ENCODE results near the gene SNAP29.

DNA sequence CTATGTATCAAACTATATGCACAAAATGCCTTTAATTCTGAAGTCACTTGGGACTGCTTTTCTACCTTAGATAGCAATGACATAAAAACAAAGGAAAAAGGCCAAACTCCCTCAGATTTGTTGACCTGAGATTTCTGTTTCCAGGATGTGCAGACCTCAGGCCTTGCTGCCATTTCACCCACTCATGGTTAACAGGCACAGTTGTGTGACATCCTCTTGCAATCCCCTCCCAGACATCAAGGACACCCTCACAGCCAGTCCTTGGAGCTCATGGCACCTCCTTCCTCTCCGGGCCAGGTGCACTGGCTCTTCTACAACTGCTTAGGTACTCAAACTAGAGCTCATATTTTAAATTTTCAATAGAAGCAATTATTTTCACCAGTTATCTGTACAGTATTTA lies 47.6 kb upstream of the SNAP29 start:
- no peak for TF ChIP-seq EZH2 (IDR thresholded peaks at IDR 0.05; ENCODE audit: low read length, unreplicated experiment)
- TF ChIP-seq, protein P1, sequence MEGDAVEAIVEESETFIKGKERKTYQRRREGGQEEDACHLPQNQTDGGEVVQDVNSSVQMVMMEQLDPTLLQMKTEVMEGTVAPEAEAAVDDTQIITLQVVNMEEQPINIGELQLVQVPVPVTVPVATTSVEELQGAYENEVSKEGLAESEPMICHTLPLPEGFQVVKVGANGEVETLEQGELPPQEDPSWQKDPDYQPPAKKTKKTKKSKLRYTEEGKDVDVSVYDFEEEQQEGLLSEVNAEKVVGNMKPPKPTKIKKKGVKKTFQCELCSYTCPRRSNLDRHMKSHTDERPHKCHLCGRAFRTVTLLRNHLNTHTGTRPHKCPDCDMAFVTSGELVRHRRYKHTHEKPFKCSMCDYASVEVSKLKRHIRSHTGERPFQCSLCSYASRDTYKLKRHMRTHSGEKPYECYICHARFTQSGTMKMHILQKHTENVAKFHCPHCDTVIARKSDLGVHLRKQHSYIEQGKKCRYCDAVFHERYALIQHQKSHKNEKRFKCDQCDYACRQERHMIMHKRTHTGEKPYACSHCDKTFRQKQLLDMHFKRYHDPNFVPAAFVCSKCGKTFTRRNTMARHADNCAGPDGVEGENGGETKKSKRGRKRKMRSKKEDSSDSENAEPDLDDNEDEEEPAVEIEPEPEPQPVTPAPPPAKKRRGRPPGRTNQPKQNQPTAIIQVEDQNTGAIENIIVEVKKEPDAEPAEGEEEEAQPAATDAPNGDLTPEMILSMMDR (conservative IDR thresholded peaks at IDR 0.05; ENCODE audit: low read depth, low read length) = no peak
- no peak for TF ChIP-seq EZH2phosphoT487 (IDR thresholded peaks at IDR 0.05; ENCODE audit: borderline replicate concordance, low read length)

All from PC-3 (cell line).